Activated T-helper 2 cell treated with anti-CD3 and anti-CD28 coated beads, Interferon-gamma antibody, Interleukin-2, Interleukin-4, amounts not matched to agents 10 μg/mL and 5 μg/mL and 100 μg/mL, durations not matched to agents 14 hours and 24 hours and 36 hours (primary cell): ENCODE data around the gene DAD1. TPM values are rescaled to one million over a fixed set of nuclear protein-coding genes. Genes with fewer than 3 reads are reported as not detected.
A peak's percentile ranks its signal among the peaks of the same experiment; 100 is the strongest.

Experiments
- DNase-seq: peaks from one replicate; pipeline ENCODE4 v3.0.0; 2021; ENCODE audit warnings: low spot score
- H3K27ac Mint-ChIP-seq: one replicate; pipeline ENCODE4 v1.8.0; 2021; ENCODE audit warnings: mixed read lengths
- H3K27me3 Mint-ChIP-seq: one replicate; pipeline ENCODE4 v1.8.0; 2021; ENCODE audit warnings: low read depth, mixed read lengths
- H3K36me3 Mint-ChIP-seq: one replicate; pipeline ENCODE4 v1.8.0; 2021; ENCODE audit warnings: low read depth, mixed read lengths
- H3K4me1 Mint-ChIP-seq: one replicate; pipeline ENCODE4 v1.8.0; 2021; ENCODE audit warnings: low read depth, mixed read lengths
- H3K4me3 Mint-ChIP-seq: one replicate; pipeline ENCODE4 v1.8.0; 2021; ENCODE audit warnings: low read depth, mild to moderate bottlenecking, moderate library complexity, mixed read lengths
- H3K9me3 Mint-ChIP-seq: one replicate; pipeline ENCODE4 v1.8.0; 2021; ENCODE audit warnings: mixed read lengths
- intact Hi-C: fragments of 100-400 bp; cut with micrococcal nuclease; formaldehyde crosslinking; loops from one replicate; pipeline ENCODE4 v1.15.1; 2023
- total RNA-seq: library from RNA; stranded (reverse); gene quantifications from 2 replicates; pipeline ENCODE4 v1.2.3, GENCODE V29; 2022

Gene DAD1
- total RNA-seq, 1 donor from 2014 or later, result 246 TPM

GRCh38 chr14:22613736-22614239, 24.8 kb upstream of the DAD1 start:
- Mint-ChIP-seq H3K27ac (no peak overlapping the region), H3K4me3 (no peak overlapping the region), H3K4me1 (no peaks in the 10 kb centered on the region), H3K36me3 (peaks cover 16% of the 10 kb centered on the region), H3K9me3 (no peaks in the 10 kb centered on the region), H3K27me3 (no peaks in the 10 kb centered on the region)
- no peak for DNase-seq
- intact Hi-C loops, result no loop called here

- H3K4me3 Mint-ChIP-seq, result no peak overlapping the region
- H3K27ac Mint-ChIP-seq, result peak overlapping the region; percentile 37
- DNase-seq, result no peak
- H3K27me3 Mint-ChIP-seq, result no peaks in the 10 kb centered on the region
- H3K36me3 Mint-ChIP-seq, result peaks cover 16% of the 10 kb centered on the region
- no peaks in the 10 kb centered on the region for H3K9me3 Mint-ChIP-seq
- no peaks in the 10 kb centered on the region for H3K4me1 Mint-ChIP-seq
- intact Hi-C loops, result no loop called here
These were observed 24.2 kb upstream of the DAD1 start for GRCh38 chr14:22613106-22613695.

- H3K4me1 Mint-ChIP-seq, result no peaks in the 10 kb centered on the region
- H3K4me3 Mint-ChIP-seq, result no peak overlapping the region
- intact Hi-C loops, result no loop called here
- H3K9me3 Mint-ChIP-seq, result no peaks in the 10 kb centered on the region
- peaks cover 22% of the 10 kb centered on the region for H3K36me3 Mint-ChIP-seq
- peak overlapping the region; percentile 19 for H3K27ac Mint-ChIP-seq
- H3K27me3 Mint-ChIP-seq, result no peaks in the 10 kb centered on the region
- no peak for DNase-seq
These were observed 21.9 kb upstream of the DAD1 start for GRCh38 chr14:22610931-22611330.

GRCh38 chr14:22607291-22607690, 18.3 kb upstream of the DAD1 start:
- no peak overlapping the region for H3K4me3 Mint-ChIP-seq
- H3K27me3 Mint-ChIP-seq, result no peaks in the 10 kb centered on the region
- no peak overlapping the region for H3K27ac Mint-ChIP-seq
- intact Hi-C loops, result no loop called here
- H3K9me3 Mint-ChIP-seq, result no peaks in the 10 kb centered on the region
- DNase-seq, result no peak
- H3K4me1 Mint-ChIP-seq, result no peaks in the 10 kb centered on the region
- H3K36me3 Mint-ChIP-seq, result peaks cover 45% of the 10 kb centered on the region

GRCh38 chr14:22606380-22606779, 17.4 kb upstream of the DAD1 start:
- no peak overlapping the region for H3K27ac Mint-ChIP-seq

GRCh38 chr14:22602862-22603261, 13.8 kb upstream of the DAD1 start:
- H3K9me3 Mint-ChIP-seq, result no peaks in the 10 kb centered on the region
- peaks cover 34% of the 10 kb centered on the region for H3K36me3 Mint-ChIP-seq
- no peak overlapping the region for H3K4me3 Mint-ChIP-seq
- no peak overlapping the region for H3K27ac Mint-ChIP-seq
- intact Hi-C loops, result no loop called here
- H3K4me1 Mint-ChIP-seq, result peaks cover 32% of the 10 kb centered on the region
- H3K27me3 Mint-ChIP-seq, result no peaks in the 10 kb centered on the region
- no peak for DNase-seq

More at GRCh38 chr14:22606380-22606779, 17.4 kb upstream of the DAD1 start:
- intact Hi-C loops, result no loop called here
- no peaks in the 10 kb centered on the region for H3K27me3 Mint-ChIP-seq
- H3K4me1 Mint-ChIP-seq, result peaks cover 5% of the 10 kb centered on the region
- no peak for DNase-seq
- H3K9me3 Mint-ChIP-seq, result no peaks in the 10 kb centered on the region
- H3K36me3 Mint-ChIP-seq, result peaks cover 50% of the 10 kb centered on the region
- no peak overlapping the region for H3K4me3 Mint-ChIP-seq

GRCh38 chr14:22601996-22602395, 13.0 kb upstream of the DAD1 start:
- Mint-ChIP-seq H3K27me3 (no peaks in the 10 kb centered on the region), H3K4me3 (no peak overlapping the region), H3K4me1 (peaks cover 37% of the 10 kb centered on the region), H3K27ac (no peak overlapping the region), H3K36me3 (peaks cover 29% of the 10 kb centered on the region), H3K9me3 (no peaks in the 10 kb centered on the region)
- intact Hi-C loops, result no loop called here
- no peak for DNase-seq

GRCh38 chr14:22601456-22601855, 12.4 kb upstream of the DAD1 start:
- H3K27ac Mint-ChIP-seq, result no peak overlapping the region
- H3K9me3 Mint-ChIP-seq, result no peaks in the 10 kb centered on the region
- H3K27me3 Mint-ChIP-seq, result peaks cover 2% of the 10 kb centered on the region
- DNase-seq, result no peak
- H3K36me3 Mint-ChIP-seq, result peaks cover 29% of the 10 kb centered on the region
- no peak overlapping the region for H3K4me3 Mint-ChIP-seq
- H3K4me1 Mint-ChIP-seq, result peaks cover 37% of the 10 kb centered on the region
- intact Hi-C loops, result no loop called here

- H3K4me1 Mint-ChIP-seq, result peaks cover 39% of the 10 kb centered on the region
These were observed 11.0 kb upstream of the DAD1 start for GRCh38 chr14:22600027-22600426.

GRCh38 chr14:22599349-22599748, 10.3 kb upstream of the DAD1 start:
- Mint-ChIP-seq H3K9me3 (no peaks in the 10 kb centered on the region), H3K4me3 (peak overlapping the region; percentile 87), H3K4me1 (peaks cover 40% of the 10 kb centered on the region), H3K27me3 (peaks cover 6% of the 10 kb centered on the region), H3K27ac (peak overlapping the region; percentile 62), H3K36me3 (peaks cover 20% of the 10 kb centered on the region)
- DNase-seq, result no peak
- intact Hi-C loops, result no loop called here

More at GRCh38 chr14:22600027-22600426, 11.0 kb upstream of the DAD1 start:
- H3K4me3 Mint-ChIP-seq, result peak overlapping the region; percentile 26
- no peaks in the 10 kb centered on the region for H3K9me3 Mint-ChIP-seq
- intact Hi-C loops, result no loop called here
- DNase-seq, result no peak
- peaks cover 6% of the 10 kb centered on the region for H3K27me3 Mint-ChIP-seq
- peaks cover 20% of the 10 kb centered on the region for H3K36me3 Mint-ChIP-seq
- H3K27ac Mint-ChIP-seq, result no peak overlapping the region

GRCh38 chr14:22598896-22599244, 9.8 kb upstream of the DAD1 start:
- peaks cover 19% of the 10 kb centered on the region for H3K36me3 Mint-ChIP-seq
- DNase-seq, result no peak
- H3K4me1 Mint-ChIP-seq, result peaks cover 43% of the 10 kb centered on the region
- no peaks in the 10 kb centered on the region for H3K9me3 Mint-ChIP-seq
- peak overlapping the region; percentile 79 for H3K27ac Mint-ChIP-seq
- peaks cover 7% of the 10 kb centered on the region for H3K27me3 Mint-ChIP-seq
- H3K4me3 Mint-ChIP-seq, result peak overlapping the region; percentile 87
- intact Hi-C loops, result loop anchor here (1.0 kb wide), 1 partner anchor 10 kb away; the partner anchor contains the start of gene DAD1

GRCh38 chr14:22598099-22598895, 9.3 kb upstream of the DAD1 start, which contains the start of gene ABHD4:
Gene ABHD4, plus strand, starts transcription at chr14:22598300. Its CDS starts 7 bp downstream, at chr14:22598307.
- intact Hi-C loops, result loop anchor here (1.0 kb wide), 1 partner anchor 9 kb away; the partner anchor contains the start of gene DAD1
- Mint-ChIP-seq H3K9me3 (no peaks in the 10 kb centered on the region), H3K36me3 (peaks cover 14% of the 10 kb centered on the region), H3K27me3 (peaks cover 10% of the 10 kb centered on the region), H3K4me3 (peak within 1 kb of the TSS; percentile 87), H3K4me1 (peaks cover 45% of the 10 kb centered on the region), H3K27ac (peak within 1 kb of the TSS; percentile 79)
- DNase-seq, result peak; percentile 65

- Mint-ChIP-seq H3K9me3 (no peaks in the 10 kb centered on the region), H3K4me1 (peaks cover 49% of the 10 kb centered on the region), H3K27me3 (peaks cover 16% of the 10 kb centered on the region), H3K4me3 (peak overlapping the region; percentile 87), H3K36me3 (peaks cover 10% of the 10 kb centered on the region), H3K27ac (peak overlapping the region; percentile 79)
- intact Hi-C loops, result loop anchor here (1.0 kb wide), 1 partner anchor 8 kb away; the partner anchor contains the start of gene DAD1
- DNase-seq, result no peak
These were observed 8.7 kb upstream of the DAD1 start for GRCh38 chr14:22597771-22598098.
